Uterus (tissue), 2 donors: ENCODE results near the gene PDE8A.

Experiments used
- POLR2A ChIP-seq, 2 donors: fragments of 450-650 bp; IDR thresholded peaks; one replicate each; pipeline ENCODE4 v1.6.1; 2016; ENCODE audit warnings: antibody characterized with exemption in 2 of 2, mild to moderate bottlenecking in 1 of 2, moderate library complexity in 1 of 2
- TF ChIP-seq, protein P1 (sequence below), 4 experiments: fragments of 200-600 bp in 2 of 4; fragments of 450-650 bp in 2 of 4; sonication (generic) in 2 of 4; IDR thresholded peaks; one replicate each; pipeline ENCODE4 v1.5.1; 2016 to 2019; ENCODE audit warnings: antibody characterized with exemption in 4 of 4, mild to moderate bottlenecking in 2 of 4, moderate library complexity in 1 of 4

DNA sequence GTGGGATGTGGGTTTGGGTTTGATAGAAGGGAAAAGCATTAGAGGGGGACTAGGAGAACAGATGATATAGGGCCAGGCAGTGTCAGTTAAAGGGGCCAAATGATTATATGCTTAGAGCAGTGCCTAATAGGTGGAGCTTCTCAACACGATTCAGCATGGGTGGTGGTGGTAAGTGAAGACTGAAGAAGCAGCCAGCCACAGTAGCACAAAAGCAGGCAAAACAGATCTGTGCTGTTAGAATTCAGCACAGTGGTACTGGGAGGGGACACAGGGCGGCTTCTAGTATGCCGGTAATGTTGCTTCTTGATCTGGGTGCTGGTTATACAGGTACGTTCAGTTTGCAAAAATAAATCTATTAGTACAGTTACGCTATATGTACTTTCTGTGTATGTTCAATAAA, 25.5 kb downstream of the PDE8A start:
- TF ChIP-seq, protein P1, sequence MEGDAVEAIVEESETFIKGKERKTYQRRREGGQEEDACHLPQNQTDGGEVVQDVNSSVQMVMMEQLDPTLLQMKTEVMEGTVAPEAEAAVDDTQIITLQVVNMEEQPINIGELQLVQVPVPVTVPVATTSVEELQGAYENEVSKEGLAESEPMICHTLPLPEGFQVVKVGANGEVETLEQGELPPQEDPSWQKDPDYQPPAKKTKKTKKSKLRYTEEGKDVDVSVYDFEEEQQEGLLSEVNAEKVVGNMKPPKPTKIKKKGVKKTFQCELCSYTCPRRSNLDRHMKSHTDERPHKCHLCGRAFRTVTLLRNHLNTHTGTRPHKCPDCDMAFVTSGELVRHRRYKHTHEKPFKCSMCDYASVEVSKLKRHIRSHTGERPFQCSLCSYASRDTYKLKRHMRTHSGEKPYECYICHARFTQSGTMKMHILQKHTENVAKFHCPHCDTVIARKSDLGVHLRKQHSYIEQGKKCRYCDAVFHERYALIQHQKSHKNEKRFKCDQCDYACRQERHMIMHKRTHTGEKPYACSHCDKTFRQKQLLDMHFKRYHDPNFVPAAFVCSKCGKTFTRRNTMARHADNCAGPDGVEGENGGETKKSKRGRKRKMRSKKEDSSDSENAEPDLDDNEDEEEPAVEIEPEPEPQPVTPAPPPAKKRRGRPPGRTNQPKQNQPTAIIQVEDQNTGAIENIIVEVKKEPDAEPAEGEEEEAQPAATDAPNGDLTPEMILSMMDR (IDR thresholded peaks at IDR 0.05) = no peak
- TF ChIP-seq POLR2A (IDR thresholded peaks at IDR 0.05) = no peak
